OCI-LY3 (cell line): ENCODE data around the gene FREM3.

Experiments
- EZH2phosphoT487 ChIP-seq: fragments of 200-600 bp; shearing (Covaris generic); IDR thresholded peaks from 2 replicates; pipeline ENCODE4 v1.6.1; 2018; ENCODE audit warnings: antibody characterized with exemption, mixed run types, low read depth
- TF ChIP-seq, protein P1 (sequence below): fragments of 200-600, 300-600 bp; sonication (generic); IDR thresholded peaks from 2 replicates; pipeline ENCODE4 v1.5.1; 2014; ENCODE audit warnings: antibody characterized with exemption, low read length, low read depth

DNA sequence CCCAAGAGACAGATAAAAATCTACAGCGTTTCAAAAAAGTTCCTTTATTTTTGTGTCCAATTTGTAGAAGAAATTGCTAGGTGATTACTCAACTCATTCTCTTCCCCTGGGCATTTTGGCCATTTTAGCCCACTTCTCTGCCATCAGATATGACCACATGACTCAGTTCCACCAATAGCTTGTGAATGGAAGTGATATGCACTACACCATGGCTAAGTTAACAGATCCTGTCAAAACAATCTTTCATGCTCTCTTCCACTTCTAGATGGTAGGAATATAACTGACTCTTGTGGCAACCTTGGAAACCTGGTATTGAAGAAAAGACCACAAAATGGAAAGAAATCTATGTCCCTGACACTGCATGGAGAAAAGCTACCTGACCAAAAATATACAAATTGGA is 26.2 kb upstream of the FREM3 start:
- TF ChIP-seq, protein P1, sequence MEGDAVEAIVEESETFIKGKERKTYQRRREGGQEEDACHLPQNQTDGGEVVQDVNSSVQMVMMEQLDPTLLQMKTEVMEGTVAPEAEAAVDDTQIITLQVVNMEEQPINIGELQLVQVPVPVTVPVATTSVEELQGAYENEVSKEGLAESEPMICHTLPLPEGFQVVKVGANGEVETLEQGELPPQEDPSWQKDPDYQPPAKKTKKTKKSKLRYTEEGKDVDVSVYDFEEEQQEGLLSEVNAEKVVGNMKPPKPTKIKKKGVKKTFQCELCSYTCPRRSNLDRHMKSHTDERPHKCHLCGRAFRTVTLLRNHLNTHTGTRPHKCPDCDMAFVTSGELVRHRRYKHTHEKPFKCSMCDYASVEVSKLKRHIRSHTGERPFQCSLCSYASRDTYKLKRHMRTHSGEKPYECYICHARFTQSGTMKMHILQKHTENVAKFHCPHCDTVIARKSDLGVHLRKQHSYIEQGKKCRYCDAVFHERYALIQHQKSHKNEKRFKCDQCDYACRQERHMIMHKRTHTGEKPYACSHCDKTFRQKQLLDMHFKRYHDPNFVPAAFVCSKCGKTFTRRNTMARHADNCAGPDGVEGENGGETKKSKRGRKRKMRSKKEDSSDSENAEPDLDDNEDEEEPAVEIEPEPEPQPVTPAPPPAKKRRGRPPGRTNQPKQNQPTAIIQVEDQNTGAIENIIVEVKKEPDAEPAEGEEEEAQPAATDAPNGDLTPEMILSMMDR, result no peak
- TF ChIP-seq EZH2phosphoT487, result no peak
